Calu3 (cell line): ENCODE measurements around the gene CASTOR1. TPM values are rescaled to one million over a fixed set of nuclear protein-coding genes. Genes with fewer than 3 reads are reported as not detected.

Source experiments
- BruUV-seq: library from RNA; stranded (reverse); fragments of 400-500 nt; replicated peaks from 2 replicates; lab custom pipeline; 2021; lab: Mats Ljungman, UMichigan
- CTCF ChIA-PET: fragments of 300-600 bp; sonication (Branson Sonifier 250); formaldehyde crosslinking; loops from one replicate; lab custom pipeline; 2022; ENCODE audit warnings: antibody characterized with exemption; lab: Charles Lee
- DNase-seq: peaks from one replicate; pipeline ENCODE4 v3.0.0; 2022
- H3K27ac Mint-ChIP-seq: one replicate; pipeline ENCODE4 v1.8.0; 2022; ENCODE audit warnings: mixed read lengths; ENCODE audit not compliant: unreplicated experiment
- H3K27me3 Mint-ChIP-seq: one replicate; pipeline ENCODE4 v1.8.0; 2022; ENCODE audit warnings: mixed read lengths; ENCODE audit not compliant: unreplicated experiment
- H3K36me3 Mint-ChIP-seq: one replicate; pipeline ENCODE4 v1.8.0; 2022; ENCODE audit warnings: mild to moderate bottlenecking, moderate library complexity, mixed read lengths; ENCODE audit not compliant: insufficient read depth, unreplicated experiment
- H3K4me1 Mint-ChIP-seq: one replicate; pipeline ENCODE4 v1.8.0; 2022; ENCODE audit warnings: mild to moderate bottlenecking, low read depth, mixed read lengths; ENCODE audit not compliant: unreplicated experiment
- H3K4me3 Mint-ChIP-seq: one replicate; pipeline ENCODE4 v1.8.0; 2022; ENCODE audit warnings: mild to moderate bottlenecking, low read depth, moderate library complexity, mixed read lengths; ENCODE audit not compliant: unreplicated experiment
- H3K9me3 Mint-ChIP-seq: one replicate; pipeline ENCODE4 v1.8.0; 2022; ENCODE audit warnings: low read depth, mixed read lengths; ENCODE audit not compliant: unreplicated experiment
- CTCF ChIP-seq: fragments of 200-600 bp; IDR thresholded peaks from one replicate; pipeline ENCODE4 v1.8.0; 2022; ENCODE audit warnings: antibody characterized with exemption; ENCODE audit not compliant: unreplicated experiment
- intact Hi-C: fragments of 100-400 bp; cut with micrococcal nuclease; formaldehyde crosslinking; loops from one replicate; pipeline ENCODE4 v1.10.0; 2022; ENCODE audit not compliant: unreplicated experiment
- total RNA-seq: library from RNA; stranded (reverse); gene quantifications from 2 replicates; pipeline ENCODE4 v1.2.3, GENCODE V29; 2022

The CASTOR1 gene
- total RNA-seq, 1 experiment from 2014 or later: 14.2 TPM

GRCh38 chr22:30332994-30333706 is 43.8 kb upstream of the CASTOR1 start:
- TF ChIP-seq CTCF: no peak
- peaks cover 6% of the 10 kb centered on the region for H3K4me1 Mint-ChIP-seq
- no peak for DNase-seq
- H3K27me3 Mint-ChIP-seq: no peaks in the 10 kb centered on the region
- peaks cover 46% of the 10 kb centered on the region for H3K36me3 Mint-ChIP-seq
- intact Hi-C loops: no loop called here
- no peaks in the 10 kb centered on the region for H3K9me3 Mint-ChIP-seq
- no peak overlapping the region for H3K27ac Mint-ChIP-seq
- BruUV-seq: no TSS peak
- CTCF ChIA-PET: no interaction called here
- H3K4me3 Mint-ChIP-seq: no peak overlapping the region

DNA sequence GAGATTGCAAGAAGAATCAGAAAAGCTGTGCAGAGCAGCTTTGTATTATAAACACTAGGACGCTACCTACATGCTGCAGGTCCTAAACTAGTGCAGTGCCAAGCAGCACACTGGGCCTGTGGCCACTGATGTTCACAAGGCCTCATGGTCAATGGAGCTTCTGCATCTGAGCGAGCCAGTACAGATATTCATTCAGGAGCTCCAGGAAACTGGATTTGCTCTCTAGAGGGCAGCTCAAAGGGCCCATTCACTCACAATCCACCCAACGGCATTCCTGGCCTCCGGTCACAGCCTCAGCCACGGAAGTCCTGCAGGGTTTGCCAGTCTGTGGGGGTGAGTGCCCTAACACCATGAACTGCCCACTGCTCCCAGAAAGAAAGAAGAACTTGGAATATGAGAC is 43.2 kb upstream of the CASTOR1 start:
- Mint-ChIP-seq H3K4me3 (no peak overlapping the region), H3K27me3 (no peaks in the 10 kb centered on the region), H3K9me3 (no peaks in the 10 kb centered on the region), H3K36me3 (peaks cover 46% of the 10 kb centered on the region), H3K4me1 (peaks cover 12% of the 10 kb centered on the region), H3K27ac (no peak overlapping the region)
- no peak for DNase-seq
- intact Hi-C loops: no loop called here
- TF ChIP-seq CTCF: no peak
- CTCF ChIA-PET: no interaction called here
- BruUV-seq: no TSS peak

DNA sequence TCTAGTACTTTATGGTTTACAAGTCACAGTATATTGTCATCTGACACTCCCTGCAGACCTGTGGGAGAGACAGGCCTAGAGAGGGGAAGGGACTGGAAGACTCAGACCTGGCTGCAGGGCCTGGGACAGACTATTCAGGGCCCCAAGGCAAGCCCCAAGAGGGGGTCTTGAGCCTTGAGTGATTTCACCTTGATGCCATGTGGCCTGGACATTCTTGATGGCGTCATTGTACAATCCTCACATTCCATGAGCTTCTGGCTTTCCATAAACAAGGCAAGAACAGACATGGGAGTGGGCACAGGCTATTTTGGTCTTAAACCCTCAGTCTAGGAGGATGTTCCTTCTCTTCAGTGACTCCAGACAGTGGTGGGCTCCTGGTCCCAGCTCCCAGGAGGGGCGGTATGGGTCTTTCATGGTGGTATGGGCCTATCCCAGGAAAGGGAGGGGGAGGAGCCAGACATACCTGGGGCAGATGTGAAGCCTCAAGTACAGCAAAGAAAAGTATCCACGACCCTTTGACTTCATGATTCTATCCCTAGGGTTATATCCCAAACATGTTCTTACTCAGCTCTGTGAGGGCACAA is 39.3 kb upstream of the CASTOR1 start:
- intact Hi-C loops: loop anchor here (10.0 kb wide), 1 partner anchor 54 kb away; no protein-coding TSS in a partner anchor
- Mint-ChIP-seq H3K4me3 (no peak overlapping the region), H3K27me3 (no peaks in the 10 kb centered on the region), H3K27ac (peak overlapping the region; percentile 59), H3K36me3 (peaks cover 63% of the 10 kb centered on the region), H3K4me1 (peaks cover 38% of the 10 kb centered on the region), H3K9me3 (no peaks in the 10 kb centered on the region)
- no peak for DNase-seq
- no peak for TF ChIP-seq CTCF
- BruUV-seq: no TSS peak
- CTCF ChIA-PET: interaction anchor here (0.6 to 2.7 kb wide), 5 partner anchors 15 to 264 kb away, joined by 3 to 65 read pairs (median 3); partner anchors contain the start of gene CASTOR1

DNA sequence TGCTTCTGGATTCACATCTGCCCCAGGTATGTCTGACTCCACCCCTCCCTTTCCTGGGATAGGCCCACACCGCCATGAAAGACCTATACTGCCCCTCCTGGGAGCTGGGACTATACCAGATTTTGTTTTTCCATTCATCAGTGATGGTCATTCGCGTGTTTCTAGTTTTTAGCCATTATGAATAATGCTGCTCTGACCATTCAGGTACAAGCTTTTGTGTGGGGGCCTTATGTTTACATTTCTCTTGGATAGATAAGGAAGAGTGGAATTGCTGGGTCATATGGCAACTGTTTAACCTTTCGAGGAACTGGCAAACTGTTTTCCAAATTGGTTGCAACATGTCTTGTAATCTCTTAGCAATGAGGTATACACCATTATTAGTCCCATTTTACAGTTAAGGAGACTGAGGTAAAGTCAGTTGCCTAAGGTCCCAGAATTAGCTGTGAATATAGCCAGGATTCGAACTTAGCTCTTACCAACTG is 38.6 kb upstream of the CASTOR1 start:
- BruUV-seq: no TSS peak
- TF ChIP-seq CTCF: no peak
- intact Hi-C loops: loop anchor here (1.0 to 10.0 kb wide), 2 partner anchors 39 to 53 kb away; partner anchors contain the start of gene CASTOR1
- DNase-seq: peak; percentile 63
- H3K4me3 Mint-ChIP-seq: peak overlapping the region; percentile 78
- peak overlapping the region; percentile 59 for H3K27ac Mint-ChIP-seq
- CTCF ChIA-PET: interaction anchor here (0.6 to 2.7 kb wide), 6 partner anchors 16 to 265 kb away, joined by 3 to 65 read pairs (median 4); partner anchors contain the start of gene CASTOR1
- H3K36me3 Mint-ChIP-seq: peaks cover 65% of the 10 kb centered on the region
- peaks cover 38% of the 10 kb centered on the region for H3K4me1 Mint-ChIP-seq
- no peaks in the 10 kb centered on the region for H3K9me3 Mint-ChIP-seq
- H3K27me3 Mint-ChIP-seq: no peaks in the 10 kb centered on the region
